ENCODE data around the gene HDDC3. TPM values are rescaled to one million over a fixed set of nuclear protein-coding genes. Genes with fewer than 3 reads are reported as not detected.

HDDC3 gene
- total and polyA plus RNA-seq, 3 donors from 2014 or later: 12.1 to 18.3 (median 16.7) TPM

DNA sequence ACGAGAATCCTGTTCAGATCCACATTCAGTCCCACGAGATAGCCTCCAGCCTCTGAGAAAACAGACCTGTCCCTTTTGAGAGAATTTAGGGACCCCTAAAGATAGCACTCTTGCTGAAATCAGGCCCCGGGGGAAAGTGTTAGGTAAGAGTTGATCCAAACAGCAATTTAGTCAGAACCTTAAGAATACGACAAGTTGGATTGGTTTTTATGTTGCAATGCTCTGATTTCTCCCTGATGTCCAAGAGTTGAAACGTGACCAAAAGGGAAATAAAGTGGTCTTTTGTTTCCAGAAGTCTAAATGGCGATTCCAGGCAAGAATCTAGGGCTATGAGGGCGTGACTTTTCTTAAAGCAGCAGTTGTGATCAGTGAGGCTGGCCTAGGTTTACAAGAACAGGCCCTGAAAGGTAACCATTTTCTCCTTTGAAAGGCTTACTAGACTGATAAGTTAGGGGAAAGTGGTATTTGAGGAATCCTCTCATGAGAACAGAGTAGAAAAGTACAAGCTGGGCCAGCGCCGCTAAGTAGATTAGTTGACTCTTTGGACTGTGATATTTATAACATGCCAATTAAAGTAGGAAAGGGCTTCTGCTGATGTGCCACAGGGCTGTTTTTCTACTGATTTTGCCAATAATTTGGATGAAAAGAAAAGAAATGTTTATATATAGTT, 24.4 kb downstream of the HDDC3 start:
- H3K27me3 ChIP-seq: no peaks in the 10 kb centered on the region
- no peaks in the 10 kb centered on the region for H3K36me3 ChIP-seq (ENCODE audit: low read depth, missing control alignments)
- TF ChIP-seq, protein P1, sequence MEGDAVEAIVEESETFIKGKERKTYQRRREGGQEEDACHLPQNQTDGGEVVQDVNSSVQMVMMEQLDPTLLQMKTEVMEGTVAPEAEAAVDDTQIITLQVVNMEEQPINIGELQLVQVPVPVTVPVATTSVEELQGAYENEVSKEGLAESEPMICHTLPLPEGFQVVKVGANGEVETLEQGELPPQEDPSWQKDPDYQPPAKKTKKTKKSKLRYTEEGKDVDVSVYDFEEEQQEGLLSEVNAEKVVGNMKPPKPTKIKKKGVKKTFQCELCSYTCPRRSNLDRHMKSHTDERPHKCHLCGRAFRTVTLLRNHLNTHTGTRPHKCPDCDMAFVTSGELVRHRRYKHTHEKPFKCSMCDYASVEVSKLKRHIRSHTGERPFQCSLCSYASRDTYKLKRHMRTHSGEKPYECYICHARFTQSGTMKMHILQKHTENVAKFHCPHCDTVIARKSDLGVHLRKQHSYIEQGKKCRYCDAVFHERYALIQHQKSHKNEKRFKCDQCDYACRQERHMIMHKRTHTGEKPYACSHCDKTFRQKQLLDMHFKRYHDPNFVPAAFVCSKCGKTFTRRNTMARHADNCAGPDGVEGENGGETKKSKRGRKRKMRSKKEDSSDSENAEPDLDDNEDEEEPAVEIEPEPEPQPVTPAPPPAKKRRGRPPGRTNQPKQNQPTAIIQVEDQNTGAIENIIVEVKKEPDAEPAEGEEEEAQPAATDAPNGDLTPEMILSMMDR (IDR thresholded peaks at IDR 0.05): no peak
- no peak for TF ChIP-seq POLR2A (IDR thresholded peaks at IDR 0.05)
- intact Hi-C loops (cut with DNase I; ENCODE audit: low total_unique reads): no loop called here
- H3K4me1 ChIP-seq: peaks cover 18% of the 10 kb centered on the region
- WGBS, 2 donors: 59 to 68% methylated on average over 9 of the region's 9 CpGs
- H3K9me3 ChIP-seq: no peaks in the 10 kb centered on the region
- no peak for DNase-seq
- peak overlapping the region; percentile 41 to 76 for H3K27ac ChIP-seq
- H3K4me3 ChIP-seq: no peak overlapping the region

DNA sequence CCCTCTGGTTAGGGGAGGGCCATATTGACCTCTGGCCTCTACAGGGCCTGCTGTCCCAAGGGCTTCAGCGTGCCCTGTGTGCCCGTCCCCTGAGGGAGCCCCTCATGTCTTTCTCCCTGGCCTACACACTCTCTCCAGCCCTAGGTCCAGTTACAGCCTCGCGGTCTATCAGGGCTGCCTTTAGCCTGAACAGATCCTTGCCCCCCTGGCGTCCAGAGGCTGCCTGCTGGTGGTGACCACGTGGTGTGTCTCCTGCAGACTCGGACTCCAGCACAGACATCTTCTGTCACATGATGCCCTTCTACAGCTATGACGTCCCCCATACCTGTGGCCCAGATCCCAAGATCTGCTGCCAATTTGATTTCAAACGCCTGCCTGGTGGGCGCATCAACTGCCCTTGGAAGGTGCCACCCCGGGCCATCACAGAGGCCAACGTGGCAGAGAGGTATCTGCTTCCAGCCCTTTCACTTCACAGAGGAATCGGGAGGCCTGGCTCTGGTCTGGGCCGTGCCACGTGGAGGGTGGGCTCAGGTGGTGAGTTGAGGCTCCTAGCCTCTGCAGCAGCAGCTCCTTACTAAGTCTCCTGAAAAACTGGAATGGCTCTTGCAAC, 25.2 kb downstream of the HDDC3 start:
- intact Hi-C loops (cut with DNase I; ENCODE audit: low total_unique reads): no loop called here
- Histone ChIP-seq H3K27me3 (no peaks in the 10 kb centered on the region), H3K27ac (peak overlapping the region; percentile 41 to 76), H3K4me1 (peaks cover 18% of the 10 kb centered on the region), H3K9me3 (no peaks in the 10 kb centered on the region), H3K36me3 (ENCODE audit: low read depth, missing control alignments) (no peaks in the 10 kb centered on the region), H3K4me3 (no peak overlapping the region)
- no peak for DNase-seq
- 79 to 87% methylated on average over 9 to 15 of the region's 15 CpGs for WGBS, 2 donors
- TF ChIP-seq POLR2A (IDR thresholded peaks at IDR 0.05): no peak
- TF ChIP-seq, protein P1 (IDR thresholded peaks at IDR 0.05): no peak

DNA sequence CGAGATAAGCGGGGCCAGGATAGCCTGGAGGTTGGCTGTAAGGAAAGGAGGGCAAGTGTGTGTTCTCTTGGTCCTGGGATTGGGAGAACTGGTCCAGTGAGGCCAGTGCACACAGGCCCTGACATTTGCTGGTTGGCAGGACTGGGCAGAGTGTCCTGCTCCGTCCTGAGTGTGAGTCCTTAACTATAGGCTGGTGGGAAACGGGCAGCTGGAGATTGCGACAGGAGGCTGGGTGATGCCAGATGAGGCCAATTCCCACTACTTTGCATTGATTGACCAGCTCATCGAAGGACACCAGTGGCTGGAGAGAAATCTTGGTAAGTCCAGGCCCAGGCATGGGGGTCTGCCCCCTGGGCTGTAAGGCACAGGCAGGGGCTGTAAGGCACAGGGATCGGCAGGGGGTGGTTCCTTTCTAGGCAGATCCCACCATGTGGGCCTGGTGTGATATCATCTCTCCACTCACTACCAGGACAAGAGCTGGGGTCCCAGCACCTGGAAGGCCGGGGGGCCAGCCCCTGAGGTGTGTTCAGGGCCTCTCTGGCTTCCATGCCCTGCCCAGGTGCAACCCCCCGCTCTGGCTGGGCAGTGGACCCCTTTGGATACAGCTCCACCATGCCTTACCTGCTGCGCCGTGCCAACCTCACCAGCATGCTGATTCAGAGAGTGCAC, 26.0 kb downstream of the HDDC3 start:
- Histone ChIP-seq H3K9me3 (no peaks in the 10 kb centered on the region), H3K27me3 (no peaks in the 10 kb centered on the region), H3K4me1 (peaks cover 18% of the 10 kb centered on the region), H3K4me3 (no peak overlapping the region), H3K36me3 (ENCODE audit: low read depth, missing control alignments) (no peaks in the 10 kb centered on the region), H3K27ac (no peak overlapping the region)
- TF ChIP-seq, protein P1 (IDR thresholded peaks at IDR 0.05): no peak
- no peak for TF ChIP-seq POLR2A (IDR thresholded peaks at IDR 0.05)
- intact Hi-C loops (cut with DNase I; ENCODE audit: low total_unique reads): no loop called here
- DNase-seq: no peak
- 92 to 94% methylated on average over 7 to 11 of the region's 11 CpGs for WGBS, 2 donors

DNA sequence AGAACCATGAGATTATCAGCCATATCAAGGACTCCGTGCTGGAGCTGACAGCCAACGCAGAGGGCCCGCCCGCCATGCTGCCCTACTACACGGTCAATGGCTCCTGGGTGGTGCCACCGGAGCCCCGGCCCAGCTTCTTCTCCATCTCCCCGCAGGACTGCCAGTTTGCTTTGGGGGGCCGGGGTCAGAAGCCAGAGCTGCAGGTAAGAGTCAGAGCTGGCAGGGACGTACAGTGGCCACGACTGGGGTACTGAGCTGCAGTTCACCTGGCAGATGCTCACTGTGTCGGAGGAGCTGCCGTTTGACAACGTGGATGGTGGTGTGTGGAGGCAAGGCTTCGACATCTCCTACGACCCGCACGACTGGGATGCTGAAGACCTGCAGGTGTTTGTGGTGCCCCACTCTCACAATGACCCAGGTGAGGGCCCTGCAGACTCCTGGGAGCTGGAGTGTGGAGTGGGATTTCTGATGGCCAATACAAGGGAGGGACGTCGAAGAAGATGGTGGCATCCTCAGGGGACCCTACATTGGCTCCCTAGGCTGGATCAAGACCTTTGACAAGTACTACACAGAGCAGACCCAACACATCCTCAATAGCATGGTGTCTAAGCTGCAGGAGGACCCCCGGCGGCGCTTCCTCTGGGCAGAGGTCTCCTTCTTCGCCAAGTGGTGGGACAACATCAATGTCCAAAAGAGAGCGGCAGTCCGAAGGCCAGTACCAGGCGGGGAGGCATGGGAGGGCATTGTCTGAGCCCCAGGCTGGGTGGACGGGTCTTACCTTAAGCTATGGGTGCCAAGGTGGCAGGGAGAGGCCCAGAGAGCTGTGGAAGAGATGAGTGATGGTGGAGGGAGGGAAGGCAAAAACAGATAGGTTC, 26.8 kb downstream of the HDDC3 start:
- DNase-seq: no peak
- peaks cover 18% of the 10 kb centered on the region for H3K4me1 ChIP-seq
- H3K36me3 ChIP-seq (ENCODE audit: low read depth, missing control alignments): no peaks in the 10 kb centered on the region
- no peaks in the 10 kb centered on the region for H3K27me3 ChIP-seq
- WGBS, 2 donors: 93 to 94% methylated on average over 17 to 27 of the region's 28 CpGs
- no peaks in the 10 kb centered on the region for H3K9me3 ChIP-seq
- intact Hi-C loops (cut with DNase I; ENCODE audit: low total_unique reads): no loop called here
- no peak overlapping the region for H3K4me3 ChIP-seq
- H3K27ac ChIP-seq: no peak overlapping the region
- no peak for TF ChIP-seq POLR2A (IDR thresholded peaks at IDR 0.05)
- TF ChIP-seq, protein P1 (IDR thresholded peaks at IDR 0.05): no peak

Data from testis (tissue), 3 donors.